DMS53 (cell line): ENCODE results near the gene DPPA4.

Experiments
- DNase-seq: peaks from one replicate; lab custom pipeline; 2025; lab: John Stamatoyannopoulos, UW

DPPA4 gene

DNA sequence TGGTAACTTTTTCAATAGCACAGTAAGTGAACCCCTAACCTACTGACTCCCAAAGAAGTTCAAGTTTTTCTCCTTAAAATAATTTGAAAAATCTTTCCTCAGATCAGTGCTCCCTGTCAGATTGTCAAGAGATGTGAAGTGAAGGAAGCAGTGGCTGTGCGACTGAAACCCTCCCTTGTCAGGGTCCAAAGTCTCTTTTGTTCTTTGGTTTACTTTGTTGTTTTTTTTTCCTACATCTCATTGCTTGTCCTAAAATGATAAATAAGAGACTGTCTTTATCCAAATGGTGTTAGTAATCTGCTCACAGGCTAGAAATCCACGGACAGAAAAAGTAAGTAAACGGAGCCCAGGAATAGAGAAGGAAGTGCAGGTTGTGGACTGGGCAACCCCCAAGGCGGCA is 976 bp upstream of the DPPA4 start:
- DNase-seq: no peak

GRCh38 chr3:109336291-109336861 is 970 bp downstream of the DPPA4 start:
- DNase-seq: peak; percentile 3

DNA sequence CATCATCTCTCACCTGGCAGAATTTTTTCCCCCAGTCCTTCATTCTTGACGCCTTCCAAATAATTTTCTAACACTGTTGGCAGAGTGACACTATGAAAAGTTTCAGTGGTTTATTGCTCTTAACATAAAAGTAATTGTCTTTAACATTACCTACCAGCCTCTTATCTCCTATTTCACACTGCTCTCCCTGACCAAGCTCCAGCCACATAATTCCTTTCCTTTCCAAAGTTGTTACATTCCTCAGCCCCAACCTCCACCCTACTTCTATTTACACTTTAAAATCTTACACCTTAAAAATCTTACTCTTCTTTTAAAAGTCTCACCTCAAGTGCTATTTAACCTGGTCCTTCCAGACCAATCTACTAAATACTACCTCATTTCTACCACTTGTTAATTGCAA is 2.8 kb downstream of the DPPA4 start:
- no peak for DNase-seq

GRCh38 chr3:109331692-109332091 is 5.7 kb downstream of the DPPA4 start:
- no peak for DNase-seq

DNA sequence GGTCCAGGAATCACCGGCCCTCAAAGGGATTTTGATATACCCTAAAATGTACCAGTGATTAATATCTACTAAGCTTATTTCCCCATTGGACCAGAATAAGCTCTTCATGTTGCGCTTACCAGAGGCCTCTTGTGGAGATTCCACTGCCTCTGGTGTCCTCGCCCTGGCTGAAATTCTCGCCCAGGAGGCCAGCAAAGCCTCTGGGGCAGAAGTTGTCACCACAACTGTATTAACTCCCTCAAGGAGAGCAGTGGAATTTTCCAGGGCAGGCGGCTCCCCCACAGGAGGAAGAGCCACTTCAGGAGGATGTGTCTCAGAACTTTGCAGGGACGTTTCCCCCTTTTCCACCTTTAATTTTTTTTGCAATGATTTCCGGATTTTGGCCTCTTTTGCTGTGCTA is 6.9 kb downstream of the DPPA4 start:
- DNase-seq: no peak

GRCh38 chr3:109328202-109328601 is 9.1 kb downstream of the DPPA4 start:
- no peak for DNase-seq

GRCh38 chr3:109325657-109326056 is 11.7 kb downstream of the DPPA4 start:
- DNase-seq: no peak

DNA sequence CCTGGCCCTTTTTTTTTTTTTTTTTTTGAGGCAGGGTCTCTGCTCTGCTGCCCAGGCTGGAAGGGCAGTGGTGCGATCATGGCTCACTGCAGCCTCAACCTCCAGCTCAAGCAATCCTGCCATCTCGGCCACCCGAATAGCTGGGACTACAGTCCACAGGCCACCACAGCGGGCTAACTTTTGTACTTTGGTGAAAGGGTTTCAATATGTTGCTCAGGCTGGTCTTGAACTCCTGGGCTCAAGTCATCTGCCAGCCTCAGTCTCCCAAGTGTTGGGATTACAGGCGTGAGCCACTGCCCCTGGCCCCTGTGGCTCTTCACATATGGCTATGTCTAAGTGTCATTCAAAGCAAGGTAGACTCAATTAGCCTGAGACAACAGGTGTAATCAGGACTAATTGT is 12.2 kb downstream of the DPPA4 start:
- DNase-seq: no peak

GRCh38 chr3:109316162-109316730 is 21.1 kb downstream of the DPPA4 start, which contains the start of gene DPPA2:
Gene DPPA2 (minus strand): TSS chr3:109316517. CDS start chr3:109314542, 1,975 bp downstream.
- DNase-seq: no peak

- DNase-seq: no peak
Observed at GRCh38 chr3:109313061-109313460, 24.3 kb downstream of the DPPA4 start.

DNA sequence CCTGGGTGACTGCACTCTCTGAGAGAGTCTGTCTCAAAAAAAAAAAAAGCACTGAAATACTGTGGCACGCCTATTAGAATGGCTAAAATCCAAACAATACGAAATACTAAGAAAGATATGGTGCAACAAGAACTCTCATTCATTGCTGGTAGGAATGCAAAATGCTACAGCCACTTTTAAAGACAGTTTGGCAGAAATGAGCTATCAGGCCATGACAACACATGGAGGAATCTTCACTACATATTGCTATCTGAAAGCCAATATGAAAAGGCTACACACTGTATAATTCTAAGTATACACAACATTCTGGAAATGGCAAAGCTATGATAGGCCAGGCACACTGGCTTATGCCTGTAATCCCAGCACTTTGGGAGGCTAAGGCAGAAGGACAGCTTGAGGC is 39.9 kb downstream of the DPPA4 start:
- DNase-seq: no peak

GRCh38 chr3:109284071-109284470 is 53.3 kb downstream of the DPPA4 start:
- DNase-seq: no peak

DNA sequence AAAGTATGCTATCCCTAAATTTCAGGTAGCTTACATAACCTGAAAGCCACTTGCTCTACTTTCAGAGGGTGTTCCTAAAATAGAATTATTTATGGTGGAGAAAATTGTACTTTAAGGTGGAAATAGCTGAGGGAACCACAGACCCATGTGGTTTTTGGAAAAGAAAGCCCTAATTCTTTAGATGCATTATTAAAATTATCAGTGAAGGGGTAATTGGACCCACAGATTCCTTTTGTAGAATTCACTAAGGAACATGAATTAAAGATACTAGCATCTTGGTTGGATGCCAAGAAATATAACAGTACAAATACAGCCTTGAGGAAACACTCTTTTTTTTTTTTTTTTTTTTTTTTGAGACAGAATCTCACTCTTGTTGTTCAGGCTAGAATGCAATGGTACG is 58.8 kb downstream of the DPPA4 start:
- no peak for DNase-seq

- DNase-seq: no peak
Observed at GRCh38 chr3:109278141-109278540, 59.2 kb downstream of the DPPA4 start.
